Endothelial cell of umbilical vein (primary cell): ENCODE measurements around the gene ZNHIT3. TPM values are rescaled to one million over a fixed set of nuclear protein-coding genes. Genes with fewer than 3 reads are reported as not detected.

Experiments used
- BruUV-seq: library from RNA; stranded (reverse); fragments of 400-500 nt; replicated peaks from 2 replicates; lab custom pipeline; 2021; lab: Mats Ljungman, UMichigan
- CTCF ChIA-PET: fragments of 300-600, 350-600 bp; sonication (Branson Sonifier 250); formaldehyde crosslinking; loops from one replicate; lab custom pipeline; 2021; ENCODE audit warnings: antibody characterized with exemption, inconsistent platforms; lab: Charles Lee
- POLR2A ChIA-PET: fragments of 300-600, 350-600 bp; sonication (Branson Sonifier 250); formaldehyde crosslinking; loops from one replicate; lab custom pipeline; 2021; ENCODE audit warnings: antibody characterized with exemption, inconsistent platforms; lab: Charles Lee
- DNase-seq: peaks from one replicate; pipeline ENCODE4 v3.0.0-alpha.2; 2011; ENCODE audit warnings: low read depth, low spot score
- FAIRE-seq: peaks from 2 replicates; lab custom pipeline; 2011; peaks lifted over from hg19 to GRCh38; lab: Jason Lieb, UNC
- H2AFZ ChIP-seq: 2 replicates; pipeline ENCODE4 v1.6.0; 2012; ENCODE audit warnings: low read depth, low read length, control low read depth, inconsistent platforms
- H3K27ac ChIP-seq: 2 replicates; pipeline ENCODE4 v1.5.1; 2011; ENCODE audit warnings: low read depth, mild to moderate bottlenecking, control low read depth, low read length, moderate library complexity; ENCODE audit not compliant: insufficient read depth
- H3K27me3 ChIP-seq, 2 experiments: 2 replicates each; pipeline versions ENCODE4 v1.6.0 to v1.6.1; 2011; ENCODE audit warnings: low read length in 2 of 2, mixed read lengths in 1 of 2; ENCODE audit not compliant: control insufficient read depth in 2 of 2, insufficient read depth in 2 of 2
- H3K36me3 ChIP-seq, 2 experiments: 2 replicates in 1 of 2; 3 replicates in 1 of 2; pipeline ENCODE4 v1.5.1; 2011; ENCODE audit warnings: low read length in 2 of 2, mild to moderate bottlenecking in 1 of 2, moderate library complexity in 1 of 2; ENCODE audit not compliant: control insufficient read depth in 2 of 2, insufficient read depth in 2 of 2; ENCODE audit errors: extremely low read depth in 1 of 2
- H3K4me1 ChIP-seq: 3 replicates; pipeline ENCODE4 v1.5.1; 2011; ENCODE audit warnings: mild to moderate bottlenecking, low read length; ENCODE audit not compliant: control insufficient read depth, insufficient read depth; ENCODE audit errors: extremely low read depth
- H3K4me2 ChIP-seq: 2 replicates; pipeline ENCODE4 v1.6.1; 2011; ENCODE audit warnings: low read length, control low read depth, mixed read lengths; ENCODE audit not compliant: insufficient read depth
- H3K4me3 ChIP-seq, 3 experiments: fragments of 200-600 bp in 1 of 3; sonication (generic), shearing (Covaris generic) in 1 of 3; replicated peaks in 1 of 3; 2 replicates each; pipeline ENCODE4 v1.5.1; 2011 to 2016; ENCODE audit warnings: control low read depth in 3 of 3, low read length in 3 of 3, mild to moderate bottlenecking in 2 of 3, inconsistent platforms in 1 of 3, low read depth in 1 of 3, moderate library complexity in 1 of 3; ENCODE audit not compliant: insufficient read depth in 1 of 3
- H3K79me2 ChIP-seq: 2 replicates; pipeline ENCODE4 v1.6.0; 2012; ENCODE audit warnings: low read length, inconsistent platforms; ENCODE audit not compliant: control insufficient read depth, insufficient read depth
- H3K9ac ChIP-seq: replicated peaks from 2 replicates; pipeline ENCODE3; 2011; ENCODE audit warnings: low read length, control low read depth; ENCODE audit not compliant: insufficient read depth; ENCODE audit errors: extremely low read depth
- H3K9me1 ChIP-seq: replicated peaks from 3 replicates; pipeline ENCODE4 v1.6.0; 2011; ENCODE audit warnings: mild to moderate bottlenecking, low read length; ENCODE audit not compliant: control insufficient read depth, insufficient read depth; ENCODE audit errors: extremely low read depth
- H3K9me3 ChIP-seq: replicated peaks from 2 replicates; pipeline ENCODE4 v1.5.1; 2012; ENCODE audit warnings: low read length, inconsistent platforms; ENCODE audit not compliant: control insufficient read depth, insufficient read depth
- H4K20me1 ChIP-seq: replicated peaks from 2 replicates; pipeline ENCODE3; 2011; ENCODE audit warnings: mild to moderate bottlenecking, low read length; ENCODE audit not compliant: control insufficient read depth, insufficient read depth; ENCODE audit errors: extremely low read depth
- EZH2 ChIP-seq: IDR thresholded peaks from 2 replicates; pipeline ENCODE4 v1.6.1; 2012; ENCODE audit warnings: borderline replicate concordance, low read depth, mild to moderate bottlenecking, moderate library complexity, low read length, inconsistent platforms; ENCODE audit not compliant: severe bottlenecking
- FOS ChIP-seq: IDR thresholded peaks from 2 replicates; pipeline ENCODE4 v1.6.1; 2011; ENCODE audit warnings: mild to moderate bottlenecking, low read length, moderate library complexity, borderline replicate concordance; ENCODE audit not compliant: insufficient read depth
- GATA2 ChIP-seq: IDR thresholded peaks from 2 replicates; pipeline ENCODE4 v1.7.0; 2011; ENCODE audit warnings: low read depth, mild to moderate bottlenecking, moderate library complexity, mixed read lengths, low read length; ENCODE audit not compliant: insufficient read length, insufficient read depth
- JUN ChIP-seq: IDR thresholded peaks from 2 replicates; pipeline ENCODE4 v1.6.1; 2011; ENCODE audit warnings: borderline replicate concordance, low read depth; ENCODE audit not compliant: insufficient read length, insufficient read depth
- MYC ChIP-seq: IDR thresholded peaks from one replicate; pipeline ENCODE4 v1.6.1; 2011; ENCODE audit warnings: mild to moderate bottlenecking, low read depth, low read length
- POLR2A ChIP-seq: IDR thresholded peaks from 2 replicates; pipeline ENCODE4 v1.6.1; 2012; ENCODE audit warnings: low read depth, mild to moderate bottlenecking, control low read depth, low read length
- POLR2AphosphoS5 ChIP-seq: IDR thresholded peaks from 2 replicates; pipeline ENCODE4 v1.6.1; 2012; ENCODE audit warnings: low read depth, mild to moderate bottlenecking, control low read depth, low read length, moderate library complexity; ENCODE audit not compliant: insufficient read depth
- dilution Hi-C: fragments of 300-500 bp; cut with MboI; formaldehyde crosslinking; loops from one replicate; pipeline ENCODE4 v1.15.0; 2019; ENCODE audit warnings: low sequenced_read_pairs; ENCODE audit not compliant: extremely low pct_ligation_motif_present
- intact Hi-C: fragments of 100-400 bp; cut with micrococcal nuclease; formaldehyde crosslinking; loops from one replicate; pipeline ENCODE4 v1.10.0; 2022
- polyA plus RNA-seq, 4 experiments: library from polyadenylated mRNA; depleted of rRNA in 3 of 4; stranded (reverse) in 3 of 4; unstranded in 1 of 4; fragments of >200 nt; gene quantifications; 2 replicates each; pipeline versions ENCODE4 v1.2.1 to v1.2.3, GENCODE V29; 2011 to 2012; ENCODE audit warnings: missing spikeins in 1 of 4
- total RNA-seq: library from RNA; stranded (reverse); gene quantifications from 2 replicates; pipeline ENCODE4 v1.2.3, GENCODE V29; 2021
- TF ChIP-seq, protein P1 (sequence below), 2 donors: IDR thresholded peaks; 1 replicate in 1 of 2; 2 replicates in 1 of 2; pipeline ENCODE4 v1.5.1; 2011; ENCODE audit warnings: low read length in 2 of 2, mild to moderate bottlenecking in 2 of 2, moderate library complexity in 2 of 2, control low read depth in 1 of 2, inconsistent platforms in 1 of 2, low read depth in 1 of 2; ENCODE audit not compliant: insufficient read depth in 1 of 2; ENCODE audit errors: extremely low read depth in 1 of 2

ZNHIT3 gene
- total and polyA plus RNA-seq, 2 donors (not counting 3 experiments of a cell fraction or from before 2014, with no cell fraction given), result 34.0 to 66.9 TPM

DNA sequence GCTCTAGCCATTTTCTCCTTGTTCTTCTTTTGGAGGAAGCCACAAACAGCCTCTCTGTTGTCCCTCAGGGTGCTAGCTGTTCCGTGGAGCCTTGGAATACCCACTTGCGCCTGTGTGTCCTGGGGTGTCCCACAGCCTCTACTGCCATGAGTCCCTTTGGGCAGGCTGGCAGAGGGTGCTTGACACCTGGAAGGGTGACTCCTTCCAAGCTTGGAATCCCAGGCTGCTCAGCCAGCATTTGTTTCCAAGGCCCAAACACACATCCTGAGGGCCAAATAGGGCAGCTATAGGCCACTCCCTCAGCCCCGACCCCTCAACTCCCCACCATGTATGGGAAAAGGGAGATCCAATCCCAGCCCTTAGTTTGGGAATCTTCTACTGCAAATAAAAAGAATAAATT lies 14.9 kb downstream of the ZNHIT3 start:
- ChIA-PET POLR2A (no interaction called here), CTCF (interaction anchor here (1.2 kb wide), 1 partner anchor 15 kb away, joined by 3 read pairs; no protein-coding TSS in a partner anchor)
- TF ChIP-seq POLR2AphosphoS5 (no peak), POLR2A (no peak), JUN (no peak), EZH2 (no peak), MYC (no peak), FOS (no peak)
- TF ChIP-seq, protein P1, sequence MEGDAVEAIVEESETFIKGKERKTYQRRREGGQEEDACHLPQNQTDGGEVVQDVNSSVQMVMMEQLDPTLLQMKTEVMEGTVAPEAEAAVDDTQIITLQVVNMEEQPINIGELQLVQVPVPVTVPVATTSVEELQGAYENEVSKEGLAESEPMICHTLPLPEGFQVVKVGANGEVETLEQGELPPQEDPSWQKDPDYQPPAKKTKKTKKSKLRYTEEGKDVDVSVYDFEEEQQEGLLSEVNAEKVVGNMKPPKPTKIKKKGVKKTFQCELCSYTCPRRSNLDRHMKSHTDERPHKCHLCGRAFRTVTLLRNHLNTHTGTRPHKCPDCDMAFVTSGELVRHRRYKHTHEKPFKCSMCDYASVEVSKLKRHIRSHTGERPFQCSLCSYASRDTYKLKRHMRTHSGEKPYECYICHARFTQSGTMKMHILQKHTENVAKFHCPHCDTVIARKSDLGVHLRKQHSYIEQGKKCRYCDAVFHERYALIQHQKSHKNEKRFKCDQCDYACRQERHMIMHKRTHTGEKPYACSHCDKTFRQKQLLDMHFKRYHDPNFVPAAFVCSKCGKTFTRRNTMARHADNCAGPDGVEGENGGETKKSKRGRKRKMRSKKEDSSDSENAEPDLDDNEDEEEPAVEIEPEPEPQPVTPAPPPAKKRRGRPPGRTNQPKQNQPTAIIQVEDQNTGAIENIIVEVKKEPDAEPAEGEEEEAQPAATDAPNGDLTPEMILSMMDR (IDR thresholded peaks at IDR 0.05; ENCODE audit: extremely low read depth in 1 of 2, insufficient read depth in 1 of 2, low read depth in 1 of 2, low read length in 2 of 2), result no peak
- no peak overlapping the region for H2AFZ ChIP-seq
- H3K4me2 ChIP-seq, result no peak overlapping the region
- BruUV-seq, result no TSS peak
- H3K27me3 ChIP-seq, result no peaks in the 10 kb centered on the region
- FAIRE-seq, result no peak
- H3K27ac ChIP-seq, result no peak overlapping the region
- no peaks in the 10 kb centered on the region for H3K9me1 ChIP-seq
- dilution Hi-C loops, result no loop called here
- DNase-seq, result no peak
- no peaks in the 10 kb centered on the region for H3K79me2 ChIP-seq
- H3K4me3 ChIP-seq, result no peak overlapping the region
- no peak overlapping the region for H3K9ac ChIP-seq
- H3K4me1 ChIP-seq, result no peaks in the 10 kb centered on the region
- peaks cover 6 to 22% of the 10 kb centered on the region in 2 experiments for H3K36me3 ChIP-seq
- no peaks in the 10 kb centered on the region for H4K20me1 ChIP-seq
- intact Hi-C loops, result no loop called here
- no peaks in the 10 kb centered on the region for H3K9me3 ChIP-seq

DNA sequence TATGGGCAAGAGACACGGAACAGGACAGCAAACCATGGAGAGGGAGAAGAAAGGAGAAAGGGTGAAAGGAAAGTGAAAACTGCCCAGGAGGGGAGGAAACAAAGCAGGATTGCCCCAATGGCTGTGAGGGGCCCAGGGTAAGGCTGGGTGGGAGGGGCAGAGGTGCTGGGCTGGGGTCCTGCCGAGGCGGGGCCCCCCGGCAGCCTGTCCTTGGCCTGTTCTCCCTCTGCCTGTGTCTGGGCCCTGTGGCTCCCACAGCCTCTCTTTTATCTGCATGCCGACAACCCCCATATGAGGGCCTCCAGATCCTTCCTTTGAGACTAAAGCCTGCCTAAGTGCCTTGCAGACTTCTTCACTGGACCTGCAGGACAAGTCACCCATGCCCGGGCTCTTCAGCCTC lies 15.5 kb downstream of the ZNHIT3 start:
- intact Hi-C loops (no loop called here), dilution Hi-C loops (no loop called here)
- H3K4me2 ChIP-seq, result no peak overlapping the region
- no TSS peak for BruUV-seq
- no peak overlapping the region for H3K4me3 ChIP-seq
- H3K36me3 ChIP-seq, result peaks cover 6 to 25% of the 10 kb centered on the region in 2 experiments
- no peaks in the 10 kb centered on the region for H3K79me2 ChIP-seq
- POLR2A ChIA-PET, result no interaction called here
- H3K9ac ChIP-seq, result no peak overlapping the region
- no peak for TF ChIP-seq EZH2
- TF ChIP-seq, protein P1 (IDR thresholded peaks at IDR 0.05; ENCODE audit: extremely low read depth in 1 of 2, insufficient read depth in 1 of 2, low read depth in 1 of 2, low read length in 2 of 2), result no peak
- no peak for TF ChIP-seq POLR2AphosphoS5
- TF ChIP-seq GATA2, result no peak
- no peak for TF ChIP-seq FOS
- no peak for TF ChIP-seq POLR2A
- no peak for TF ChIP-seq JUN
- CTCF ChIA-PET, result interaction anchor here (1.2 kb wide), 1 partner anchor 14 kb away, joined by 3 read pairs; no protein-coding TSS in a partner anchor
- H2AFZ ChIP-seq, result no peak overlapping the region
- H3K9me1 ChIP-seq, result no peaks in the 10 kb centered on the region
- no peaks in the 10 kb centered on the region for H3K4me1 ChIP-seq
- DNase-seq, result no peak
- no peak overlapping the region for H3K27ac ChIP-seq
- no peaks in the 10 kb centered on the region for H3K9me3 ChIP-seq
- no peaks in the 10 kb centered on the region for H4K20me1 ChIP-seq
- FAIRE-seq, result no peak
- no peaks in the 10 kb centered on the region for H3K27me3 ChIP-seq
